BE2C (cell line): Measurements from ENCODE around the gene KCNH8.

Experiments
- DNase-seq: peaks from one replicate; pipeline ENCODE4 v3.0.0-alpha.2; 2020
- H3K27me3 ChIP-seq: fragments of 250-450 bp; sonication (Bioruptor Pico); 2 replicates; pipeline ENCODE4 v1.5.1; 2020; ENCODE audit warnings: mild to moderate bottlenecking
- H3K36me3 ChIP-seq: fragments of 250-450 bp; sonication (Bioruptor Pico); 2 replicates; pipeline ENCODE4 v1.5.1; 2020; ENCODE audit warnings: mild to moderate bottlenecking
- H3K4me1 ChIP-seq: fragments of 250-450 bp; sonication (Bioruptor Pico); 2 replicates; pipeline ENCODE4 v1.5.1; 2020
- H3K4me3 ChIP-seq: 2 replicates; pipeline ENCODE4 v1.5.1; 2011; ENCODE audit warnings: low read depth, low read length
- H3K9me3 ChIP-seq: fragments of 250-450 bp; sonication (Bioruptor Pico); 2 replicates; pipeline ENCODE4 v1.5.1; 2020
- CTCF ChIP-seq: IDR thresholded peaks from 2 replicates; pipeline ENCODE4 v1.5.1; 2012; ENCODE audit warnings: mild to moderate bottlenecking, low read depth, low read length

KCNH8 gene

GRCh38 chr3:19293295-19293694, 145.0 kb downstream of the KCNH8 start:
- TF ChIP-seq CTCF, result no peak
- DNase-seq, result no peak
- Histone ChIP-seq H3K9me3 (no peaks in the 10 kb centered on the region), H3K27me3 (no peaks in the 10 kb centered on the region), H3K36me3 (no peaks in the 10 kb centered on the region), H3K4me3 (no peak overlapping the region), H3K4me1 (no peaks in the 10 kb centered on the region)

DNA sequence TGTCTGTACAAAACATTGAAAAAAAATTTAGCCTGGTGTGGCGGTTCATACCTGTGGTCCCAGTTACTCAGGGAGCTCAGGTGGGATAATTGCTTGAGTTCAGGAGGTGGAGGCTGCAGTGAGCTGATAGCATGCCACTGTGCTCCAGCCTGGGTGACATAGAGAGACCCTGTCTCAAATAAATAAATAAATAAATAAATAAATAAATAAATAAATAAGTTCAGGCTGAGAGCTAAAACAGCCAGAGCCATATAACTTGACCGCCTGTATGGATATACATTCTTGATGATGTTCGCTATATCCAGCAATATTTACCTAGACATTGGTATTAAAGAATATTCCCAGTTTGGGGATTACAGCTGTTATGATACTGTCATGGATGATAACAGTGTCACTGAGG, 146.9 kb downstream of the KCNH8 start:
- H3K9me3 ChIP-seq, result no peaks in the 10 kb centered on the region
- H3K27me3 ChIP-seq, result no peaks in the 10 kb centered on the region
- no peak overlapping the region for H3K4me3 ChIP-seq
- H3K36me3 ChIP-seq, result no peaks in the 10 kb centered on the region
- no peaks in the 10 kb centered on the region for H3K4me1 ChIP-seq
- TF ChIP-seq CTCF, result no peak
- no peak for DNase-seq

DNA sequence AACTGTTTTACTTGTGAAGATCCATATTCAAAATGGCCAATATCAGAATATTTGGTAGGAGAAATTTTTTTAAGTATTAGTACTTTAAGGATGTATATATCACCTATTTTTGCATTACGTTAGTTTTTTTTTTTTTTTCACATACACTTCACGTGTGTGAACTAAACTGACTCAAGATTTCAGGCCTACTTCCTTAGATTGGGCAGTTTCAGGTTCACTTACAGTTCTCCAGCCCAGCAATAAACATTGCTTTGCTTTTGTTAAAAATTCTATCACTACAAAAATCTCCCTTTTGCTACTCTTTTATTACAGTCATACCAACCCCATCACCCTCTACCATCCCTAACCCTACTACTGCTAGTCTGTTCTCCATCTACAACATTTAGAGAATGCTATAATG, 183.6 kb downstream of the KCNH8 start:
- H3K9me3 ChIP-seq, result no peaks in the 10 kb centered on the region
- no peak overlapping the region for H3K4me3 ChIP-seq
- TF ChIP-seq CTCF, result no peak
- DNase-seq, result no peak
- no peaks in the 10 kb centered on the region for H3K4me1 ChIP-seq
- no peaks in the 10 kb centered on the region for H3K27me3 ChIP-seq
- no peaks in the 10 kb centered on the region for H3K36me3 ChIP-seq

DNA sequence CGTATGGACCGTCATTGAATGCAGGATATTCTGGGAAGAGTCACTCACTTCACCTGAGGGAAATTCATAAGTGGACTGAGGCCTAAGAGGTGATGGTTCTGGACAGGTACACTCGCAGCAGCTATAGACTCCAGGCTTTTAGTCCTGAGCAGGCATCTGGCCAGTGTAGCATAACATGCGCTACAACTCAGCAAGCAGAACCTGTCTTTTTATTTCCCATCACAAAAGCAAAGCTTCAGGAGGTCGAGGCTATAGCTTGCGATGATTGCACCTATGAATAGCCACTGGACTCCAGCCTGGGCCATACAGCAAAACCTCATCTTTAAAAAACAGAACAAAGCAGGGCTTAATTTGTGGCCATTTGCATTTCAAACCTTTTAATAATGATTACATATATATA, 185.8 kb downstream of the KCNH8 start:
- DNase-seq, result no peak
- Histone ChIP-seq H3K4me1 (no peaks in the 10 kb centered on the region), H3K4me3 (no peak overlapping the region), H3K9me3 (no peaks in the 10 kb centered on the region), H3K27me3 (no peaks in the 10 kb centered on the region), H3K36me3 (no peaks in the 10 kb centered on the region)
- no peak for TF ChIP-seq CTCF

- DNase-seq, result no peak
- no peak overlapping the region for H3K4me3 ChIP-seq
- no peaks in the 10 kb centered on the region for H3K4me1 ChIP-seq
- no peak for TF ChIP-seq CTCF
- H3K36me3 ChIP-seq, result no peaks in the 10 kb centered on the region
- H3K27me3 ChIP-seq, result no peaks in the 10 kb centered on the region
- no peaks in the 10 kb centered on the region for H3K9me3 ChIP-seq
Measured at GRCh38 chr3:19338769-19339168, 190.5 kb downstream of the KCNH8 start.

GRCh38 chr3:19342389-19342788, 194.1 kb downstream of the KCNH8 start:
- H3K9me3 ChIP-seq, result no peaks in the 10 kb centered on the region
- no peak for DNase-seq
- no peaks in the 10 kb centered on the region for H3K36me3 ChIP-seq
- no peaks in the 10 kb centered on the region for H3K27me3 ChIP-seq
- H3K4me3 ChIP-seq, result no peak overlapping the region
- H3K4me1 ChIP-seq, result peaks cover 2% of the 10 kb centered on the region; the same call in 1 of the 2 replicates
- no peak for TF ChIP-seq CTCF
